HEK293 (cell line): ENCODE measurements around the gene CLSTN1.

Experiments used
- BCL11B ChIP-seq: fragments of 450-650 bp; formaldehyde crosslinking; IDR thresholded peaks from 2 replicates; pipeline ENCODE4 v1.5.1; 2016; ENCODE audit warnings: low read depth, missing biosample characterization, missing genetic modification characterization
- EGR2 ChIP-seq: fragments of 450-650 bp; formaldehyde crosslinking; IDR thresholded peaks from 2 replicates; pipeline ENCODE4 v1.5.1; 2016; ENCODE audit warnings: low read depth, missing biosample characterization, missing genetic modification characterization
- GLI2 ChIP-seq: fragments of 450-650 bp; formaldehyde crosslinking; IDR thresholded peaks from 2 replicates; pipeline ENCODE4; 2017; ENCODE audit warnings: missing biosample characterization, missing genetic modification characterization, low read depth, borderline replicate concordance
- GLI4 ChIP-seq: fragments of 450-650 bp; formaldehyde crosslinking; IDR thresholded peaks from 2 replicates; pipeline ENCODE4 v1.5.1; 2016; ENCODE audit warnings: missing biosample characterization, missing genetic modification characterization
- HOXA7 ChIP-seq: sonication (generic); formaldehyde crosslinking; IDR thresholded peaks from 2 replicates; pipeline ENCODE4 v1.8.1; 2022; ENCODE audit warnings: missing genetic modification reagents, borderline replicate concordance
- HOXC10 ChIP-seq: sonication (generic); formaldehyde crosslinking; IDR thresholded peaks from 2 replicates; pipeline ENCODE4 v1.8.1; 2023; ENCODE audit warnings: mild to moderate bottlenecking, missing genetic modification reagents
- MYNN ChIP-seq: fragments of 450-650 bp; formaldehyde crosslinking; IDR thresholded peaks from 2 replicates; pipeline ENCODE4 v1.5.1; 2016; ENCODE audit warnings: missing biosample characterization, missing genetic modification characterization, borderline replicate concordance
- SCRT2 ChIP-seq: fragments of 450-650 bp; formaldehyde crosslinking; IDR thresholded peaks from 2 replicates; pipeline ENCODE4 v1.5.1; 2016; ENCODE audit warnings: missing biosample characterization, missing genetic modification characterization
- SETDB1 ChIP-seq: IDR thresholded peaks from one replicate; pipeline ENCODE4 v1.6.1; 2017; ENCODE audit warnings: mild to moderate bottlenecking, low read length, moderate library complexity, mixed read lengths; ENCODE audit not compliant: insufficient read length
- SP3 ChIP-seq: fragments of 450-650 bp; formaldehyde crosslinking; IDR thresholded peaks from 2 replicates; pipeline ENCODE4 v1.5.1; 2016; ENCODE audit warnings: missing biosample characterization, missing genetic modification characterization
- TRIM28 ChIP-seq: IDR thresholded peaks from 2 replicates; pipeline ENCODE4 v1.6.1; 2011; ENCODE audit warnings: low read length, control low read depth, borderline replicate concordance
- ZBTB1 ChIP-seq: fragments of 450-650 bp; formaldehyde crosslinking; IDR thresholded peaks from 2 replicates; pipeline ENCODE4 v1.5.1; 2016; ENCODE audit warnings: missing biosample characterization, missing genetic modification characterization
- ZBTB10 ChIP-seq: fragments of 450-650 bp; formaldehyde crosslinking; IDR thresholded peaks from 2 replicates; pipeline ENCODE4 v1.5.1; 2016; ENCODE audit warnings: missing biosample characterization, missing genetic modification characterization
- ZBTB11 ChIP-seq: fragments of 450-650 bp; formaldehyde crosslinking; conservative IDR thresholded peaks from 2 replicates; pipeline ENCODE4 v1.5.1; 2016; ENCODE audit warnings: low read depth, missing biosample characterization, missing genetic modification characterization
- ZFHX2 ChIP-seq: fragments of 450-650 bp; formaldehyde crosslinking; conservative IDR thresholded peaks from 2 replicates; pipeline ENCODE4 v1.5.1; 2016; ENCODE audit warnings: missing biosample characterization, missing genetic modification characterization
- ZFP69B ChIP-seq: fragments of 450-650 bp; formaldehyde crosslinking; IDR thresholded peaks from 2 replicates; pipeline ENCODE4 v1.5.1; 2016; ENCODE audit warnings: missing biosample characterization, missing genetic modification characterization
- ZNF132 ChIP-seq: fragments of 450-650 bp; formaldehyde crosslinking; IDR thresholded peaks from 2 replicates; pipeline ENCODE4 v1.5.1; 2017; ENCODE audit warnings: missing biosample characterization, missing genetic modification characterization, borderline replicate concordance
- ZNF133 ChIP-seq: fragments of 450-650 bp; formaldehyde crosslinking; IDR thresholded peaks from 2 replicates; pipeline ENCODE4 v1.5.1; 2016; ENCODE audit warnings: missing biosample characterization, missing genetic modification characterization
- ZNF138 ChIP-seq: fragments of 450-650 bp; formaldehyde crosslinking; IDR thresholded peaks from 2 replicates; pipeline ENCODE4 v1.5.1; 2016; ENCODE audit warnings: missing biosample characterization, missing genetic modification characterization, borderline replicate concordance
- ZNF202 ChIP-seq: fragments of 450-650 bp; formaldehyde crosslinking; IDR thresholded peaks from 2 replicates; pipeline ENCODE4 v1.5.1; 2016; ENCODE audit warnings: missing biosample characterization, missing genetic modification characterization, borderline replicate concordance
- ZNF211 ChIP-seq: fragments of 450-650 bp; formaldehyde crosslinking; IDR thresholded peaks from 2 replicates; pipeline ENCODE4 v1.5.1; 2016; ENCODE audit warnings: low read depth, missing biosample characterization, missing genetic modification characterization
- ZNF391 ChIP-seq: fragments of 450-650 bp; formaldehyde crosslinking; IDR thresholded peaks from 2 replicates; pipeline ENCODE4 v1.5.1; 2016; ENCODE audit warnings: low read depth, missing biosample characterization, missing genetic modification characterization, borderline replicate concordance
- ZNF423 ChIP-seq: fragments of 450-650 bp; formaldehyde crosslinking; IDR thresholded peaks from 2 replicates; pipeline ENCODE4 v1.5.1; 2016; ENCODE audit warnings: missing biosample characterization, missing genetic modification characterization
- ZNF48 ChIP-seq: fragments of 450-650 bp; formaldehyde crosslinking; IDR thresholded peaks from 2 replicates; pipeline ENCODE4 v1.5.1; 2016; ENCODE audit warnings: missing biosample characterization, missing genetic modification characterization
- ZNF501 ChIP-seq: fragments of 450-650 bp; formaldehyde crosslinking; IDR thresholded peaks from 2 replicates; pipeline ENCODE4 v1.5.1; 2016; ENCODE audit warnings: missing biosample characterization, missing genetic modification characterization
- ZNF510 ChIP-seq: fragments of 450-650 bp; formaldehyde crosslinking; IDR thresholded peaks from 2 replicates; pipeline ENCODE4 v1.5.1; 2018; ENCODE audit warnings: mild to moderate bottlenecking, missing genetic modification characterization, missing biosample characterization; ENCODE audit not compliant: insufficient replicate concordance
- ZNF521 ChIP-seq: fragments of 450-650 bp; formaldehyde crosslinking; IDR thresholded peaks from 2 replicates; pipeline ENCODE4 v1.5.1; 2017; ENCODE audit warnings: missing biosample characterization, mild to moderate bottlenecking, missing genetic modification characterization
- ZNF529 ChIP-seq: fragments of 450-650 bp; formaldehyde crosslinking; IDR thresholded peaks from 2 replicates; pipeline ENCODE4 v1.5.1; 2017; ENCODE audit warnings: missing genetic modification characterization, missing biosample characterization; ENCODE audit not compliant: insufficient replicate concordance
- ZNF571 ChIP-seq: fragments of 450-650 bp; formaldehyde crosslinking; IDR thresholded peaks from 2 replicates; pipeline ENCODE4 v1.5.0; 2017; ENCODE audit warnings: missing biosample characterization, missing genetic modification characterization
- ZNF596 ChIP-seq: fragments of 450-650 bp; IDR thresholded peaks from 2 replicates; pipeline ENCODE4 v1.5.0; 2018; ENCODE audit warnings: missing biosample characterization, mild to moderate bottlenecking, missing genetic modification characterization, moderate library complexity
- ZNF747 ChIP-seq: fragments of 450-650 bp; formaldehyde crosslinking; IDR thresholded peaks from 2 replicates; pipeline ENCODE4 v1.5.1; 2016; ENCODE audit warnings: missing biosample characterization, missing genetic modification characterization
- ZNF76 ChIP-seq: fragments of 450-650 bp; formaldehyde crosslinking; IDR thresholded peaks from 2 replicates; pipeline ENCODE4; 2016; ENCODE audit warnings: low read depth, missing biosample characterization, missing genetic modification characterization, borderline replicate concordance
- ZSCAN30 ChIP-seq: fragments of 450-650 bp; IDR thresholded peaks from 2 replicates; pipeline ENCODE4 v1.5.1; 2018; ENCODE audit warnings: missing biosample characterization, mild to moderate bottlenecking, missing genetic modification characterization, moderate library complexity
- ZSCAN4 ChIP-seq: fragments of 450-650 bp; formaldehyde crosslinking; IDR thresholded peaks from 2 replicates; pipeline ENCODE4 v1.5.1; 2017; ENCODE audit warnings: missing biosample characterization, missing genetic modification characterization
- ZXDB ChIP-seq: fragments of 450-650 bp; formaldehyde crosslinking; IDR thresholded peaks from 2 replicates; pipeline ENCODE4 v1.5.1; 2016; ENCODE audit warnings: missing biosample characterization, missing genetic modification characterization

The CLSTN1 gene

GRCh38 chr1:9689011-9689706, 134.6 kb downstream of the CLSTN1 start (continued):
- no peak for TF ChIP-seq HOXC10 (CRISPR knock-in tag)
- TF ChIP-seq ZFP69B (tag by site-specific recombination) = peak; percentile 42; the same call in 1 of the 2 replicates
- TF ChIP-seq ZNF211 = no peak
- TF ChIP-seq SP3 = peak; percentile 60
- TF ChIP-seq ZNF501 (tag by site-specific recombination) = no peak
- no peak for TF ChIP-seq ZNF571 (tag by site-specific recombination)
- no peak for TF ChIP-seq ZBTB11 (tag by site-specific recombination)
- TF ChIP-seq ZSCAN4 = no peak
- no peak for TF ChIP-seq ZNF521 (tag by site-specific recombination)
- TF ChIP-seq ZNF202 (tag by site-specific recombination) = no peak
- no peak for TF ChIP-seq ZNF48 (tag by site-specific recombination)
- no peak for TF ChIP-seq ZFHX2
- TF ChIP-seq ZBTB10 (tag by site-specific recombination) = peak; percentile 76; the same call in 1 of the 2 replicates
- peak; percentile 61; the same call in 1 of the 2 replicates for TF ChIP-seq ZNF423 (tag by site-specific recombination)
- no peak for TF ChIP-seq SCRT2 (tag by site-specific recombination)
- no peak for TF ChIP-seq GLI2
- TF ChIP-seq ZNF747 = no peak
- no peak for TF ChIP-seq ZNF596 (tag by site-specific recombination)
- no peak for TF ChIP-seq TRIM28
- 0 out of 2 replicates have a peak, but pooled peaks have one; percentile 31 for TF ChIP-seq ZSCAN30 (tag by site-specific recombination)
- no peak for TF ChIP-seq MYNN (tag by site-specific recombination)
- no peak for TF ChIP-seq ZNF138 (tag by site-specific recombination)
- TF ChIP-seq EGR2 = no peak
- TF ChIP-seq BCL11B (tag by site-specific recombination) = no peak
- no peak for TF ChIP-seq ZNF510
- TF ChIP-seq ZBTB1 (tag by site-specific recombination) = no peak
- no peak for TF ChIP-seq SETDB1
- TF ChIP-seq ZNF133 (tag by site-specific recombination) = no peak
- TF ChIP-seq ZNF132 (tag by site-specific recombination) = no peak
- TF ChIP-seq ZNF391 (tag by site-specific recombination) = no peak
- no peak for TF ChIP-seq GLI4 (tag by site-specific recombination)
- TF ChIP-seq HOXA7 (CRISPR knock-in tag) = no peak
- TF ChIP-seq ZXDB = 0 out of 2 replicates have a peak, but pooled peaks have one; percentile 50
- no peak for TF ChIP-seq ZNF76 (tag by site-specific recombination)
- TF ChIP-seq ZNF529 (tag by site-specific recombination) = no peak
